Measurements from ENCODE around the gene KLC3. TPM values are rescaled to one million over a fixed set of nuclear protein-coding genes. Genes with fewer than 3 reads are reported as not detected.

KLC3 gene
- total RNA-seq, 1 experiment from 2014 or later: 22.8 TPM

DNA sequence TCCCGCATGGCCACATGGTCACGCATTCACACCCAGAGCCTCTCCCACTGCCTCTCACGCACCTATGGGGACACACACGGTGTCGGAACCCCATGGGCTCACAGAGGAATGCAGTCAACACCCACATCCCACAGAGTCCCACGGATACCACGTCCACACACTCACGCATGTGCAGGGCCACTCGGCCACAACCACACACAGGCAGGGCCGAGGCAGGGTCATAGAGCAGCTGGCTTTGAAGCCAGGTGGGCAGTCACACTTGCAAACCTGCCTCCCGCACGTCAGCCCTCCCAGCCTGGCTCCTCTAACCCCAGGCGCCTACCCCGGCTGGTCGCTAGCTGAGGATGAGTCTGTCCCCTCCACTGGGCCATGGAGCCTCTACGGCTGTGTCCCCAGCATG, 21.7 kb downstream of the KLC3 start:
- DNase-seq (ENCODE audit: low read depth, low spot score): no peak
- no peaks in the 10 kb centered on the region for H3K9me3 ChIP-seq (ENCODE audit: control insufficient read depth in 1 of 2, insufficient read depth in 1 of 2, low read depth in 1 of 2, low read length in 2 of 2)
- BruUV-seq (replicated peaks): no TSS peak
- peaks cover 4 to 14% of the 10 kb centered on the region in 2 experiments; a peak in 3 of 4 replicates for H3K36me3 ChIP-seq (ENCODE audit: control insufficient read depth in 1 of 2, insufficient read depth in 2 of 2, low read length in 2 of 2)
- ATAC-seq: no peak
- TF ChIP-seq SIN3A (IDR thresholded peaks at IDR 0.05; ENCODE audit: low read depth) (no peak), EZH2 (IDR thresholded peaks at IDR 0.05) (no peak), YY1 (IDR thresholded peaks at IDR 0.05; ENCODE audit: extremely low read depth, insufficient replicate concordance, low read depth, low read length) (no peak), POLR2AphosphoS5 (IDR thresholded peaks at IDR 0.05; ENCODE audit: low read depth, low read length) (no peak)
- TF ChIP-seq, protein P1, sequence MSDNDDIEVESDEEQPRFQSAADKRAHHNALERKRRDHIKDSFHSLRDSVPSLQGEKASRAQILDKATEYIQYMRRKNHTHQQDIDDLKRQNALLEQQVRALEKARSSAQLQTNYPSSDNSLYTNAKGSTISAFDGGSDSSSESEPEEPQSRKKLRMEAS (IDR thresholded peaks at IDR 0.05): no peak
- TF ChIP-seq, protein P2, sequence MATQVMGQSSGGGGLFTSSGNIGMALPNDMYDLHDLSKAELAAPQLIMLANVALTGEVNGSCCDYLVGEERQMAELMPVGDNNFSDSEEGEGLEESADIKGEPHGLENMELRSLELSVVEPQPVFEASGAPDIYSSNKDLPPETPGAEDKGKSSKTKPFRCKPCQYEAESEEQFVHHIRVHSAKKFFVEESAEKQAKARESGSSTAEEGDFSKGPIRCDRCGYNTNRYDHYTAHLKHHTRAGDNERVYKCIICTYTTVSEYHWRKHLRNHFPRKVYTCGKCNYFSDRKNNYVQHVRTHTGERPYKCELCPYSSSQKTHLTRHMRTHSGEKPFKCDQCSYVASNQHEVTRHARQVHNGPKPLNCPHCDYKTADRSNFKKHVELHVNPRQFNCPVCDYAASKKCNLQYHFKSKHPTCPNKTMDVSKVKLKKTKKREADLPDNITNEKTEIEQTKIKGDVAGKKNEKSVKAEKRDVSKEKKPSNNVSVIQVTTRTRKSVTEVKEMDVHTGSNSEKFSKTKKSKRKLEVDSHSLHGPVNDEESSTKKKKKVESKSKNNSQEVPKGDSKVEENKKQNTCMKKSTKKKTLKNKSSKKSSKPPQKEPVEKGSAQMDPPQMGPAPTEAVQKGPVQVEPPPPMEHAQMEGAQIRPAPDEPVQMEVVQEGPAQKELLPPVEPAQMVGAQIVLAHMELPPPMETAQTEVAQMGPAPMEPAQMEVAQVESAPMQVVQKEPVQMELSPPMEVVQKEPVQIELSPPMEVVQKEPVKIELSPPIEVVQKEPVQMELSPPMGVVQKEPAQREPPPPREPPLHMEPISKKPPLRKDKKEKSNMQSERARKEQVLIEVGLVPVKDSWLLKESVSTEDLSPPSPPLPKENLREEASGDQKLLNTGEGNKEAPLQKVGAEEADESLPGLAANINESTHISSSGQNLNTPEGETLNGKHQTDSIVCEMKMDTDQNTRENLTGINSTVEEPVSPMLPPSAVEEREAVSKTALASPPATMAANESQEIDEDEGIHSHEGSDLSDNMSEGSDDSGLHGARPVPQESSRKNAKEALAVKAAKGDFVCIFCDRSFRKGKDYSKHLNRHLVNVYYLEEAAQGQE (IDR thresholded peaks at IDR 0.05; ENCODE audit: low read depth): no peak
- H4K20me1 ChIP-seq (ENCODE audit: insufficient read depth): no peaks in the 10 kb centered on the region
- no peak overlapping the region for H3K27ac ChIP-seq (ENCODE audit: low read depth, low read length)
- RAD21 ChIA-PET (ENCODE audit: low non-redundant PET in 1 of 2, low total read pairs in 2 of 2, uncharacterized antibody in 2 of 2, unreplicated experiment in 2 of 2): no interaction called here
- CTCF ChIA-PET: no interaction called here
- no peak overlapping the region for H2AFZ ChIP-seq (ENCODE audit: low read depth, low read length, poor library complexity, severe bottlenecking)
- no peaks in the 10 kb centered on the region for H3K27me3 ChIP-seq (ENCODE audit: insufficient read depth, low read length)
- H3K4me2 ChIP-seq (ENCODE audit: low read length): no peak overlapping the region
- H3K9me2 ChIP-seq (ENCODE audit: insufficient read depth): no peaks in the 10 kb centered on the region
- intact Hi-C loops (cut with micrococcal nuclease): no loop called here
- H3K4me1 ChIP-seq (ENCODE audit: control insufficient read depth in 1 of 2, insufficient read depth in 2 of 2, low read length in 2 of 2): no peaks in the 10 kb centered on the region
- H3K79me2 ChIP-seq (ENCODE audit: insufficient read depth, low read length): no peaks in the 10 kb centered on the region
- no peak overlapping the region for H3K4me3 ChIP-seq (replicated peaks in 1 of 2; ENCODE audit: low read depth in 1 of 2, low read length in 2 of 2)
- POLR2A ChIA-PET: no interaction called here
- no peak overlapping the region for H3K9ac ChIP-seq (ENCODE audit: low read length)

Measured in HCT116 (cell line).